CD4-positive, alpha-beta T cell (primary cell): Measurements from ENCODE around the gene CSNK2A1. TPM values are rescaled to one million over a fixed set of nuclear protein-coding genes. Genes with fewer than 3 reads are reported as not detected.

Experiments used
- ATAC-seq: fragments of 200-7000 bp; cut with Tn5 transposase; one replicate; pipeline ENCODE4 v1.10.0; 2022; ENCODE audit warnings: mild to moderate bottlenecking; ENCODE audit not compliant: poor library complexity
- CTCF ChIA-PET: fragments of 350-600 bp; sonication (Branson Sonifier 250); formaldehyde crosslinking; loops from one replicate; lab custom pipeline; 2021; ENCODE audit warnings: antibody characterized with exemption, inconsistent platforms; lab: Charles Lee
- POLR2A ChIA-PET: fragments of 350-600 bp; sonication (Branson Sonifier 250); formaldehyde crosslinking; loops from one replicate; lab custom pipeline; 2021; ENCODE audit warnings: antibody characterized with exemption, inconsistent platforms; lab: Charles Lee
- DNase-seq, 14 experiments: peaks; one replicate each; pipeline ENCODE4 v3.0.0-alpha.2; 2013 to 2020; ENCODE audit warnings: mixed read lengths in 2 of 14
- H3K27ac ChIP-seq, 2 donors: one replicate each; pipeline versions ENCODE4 v1.5.1 to v1.7.0; 2013; ENCODE audit warnings: low read length in 2 of 2, low read depth in 1 of 2, mild to moderate bottlenecking in 1 of 2
- H3K27me3 ChIP-seq, 2 experiments: 1 replicate in 1 of 2; 2 replicates in 1 of 2; pipeline versions ENCODE4 v1.6.1 to v1.7.0; 2013; ENCODE audit warnings: low read length in 2 of 2, control low read depth in 1 of 2, mild to moderate bottlenecking in 1 of 2, moderate library complexity in 1 of 2; ENCODE audit not compliant: insufficient read depth in 2 of 2, control insufficient read depth in 1 of 2
- H3K36me3 ChIP-seq: one replicate; pipeline ENCODE4 v1.6.1; 2013; ENCODE audit warnings: low read length, control low read depth; ENCODE audit not compliant: insufficient read depth
- H3K4me1 ChIP-seq: one replicate; pipeline ENCODE4 v1.6.1; 2013; ENCODE audit warnings: low read length, control low read depth; ENCODE audit not compliant: insufficient read depth
- H3K4me3 ChIP-seq: one replicate; pipeline ENCODE4 v1.5.1; 2013; ENCODE audit warnings: mild to moderate bottlenecking, low read length, moderate library complexity
- H3K9me3 ChIP-seq, 2 experiments: 1 replicate in 1 of 2; 2 replicates in 1 of 2; pipeline versions ENCODE4 v1.6.1 to v1.7.0; 2013; ENCODE audit warnings: low read length in 2 of 2, mild to moderate bottlenecking in 2 of 2, control low read depth in 1 of 2, moderate library complexity in 1 of 2; ENCODE audit not compliant: control insufficient read depth in 1 of 2, insufficient read depth in 1 of 2
- H3K27ac Mint-ChIP-seq: one replicate; pipeline ENCODE4 v1.8.0; 2020; ENCODE audit warnings: mixed read lengths
- H3K27me3 Mint-ChIP-seq: one replicate; pipeline ENCODE4 v1.8.0; 2021; ENCODE audit warnings: mixed read lengths
- H3K36me3 Mint-ChIP-seq: one replicate; pipeline ENCODE4 v1.8.0; 2021; ENCODE audit warnings: low read depth, mixed read lengths
- H3K4me1 Mint-ChIP-seq: one replicate; pipeline ENCODE4 v1.8.0; 2021; ENCODE audit warnings: low read depth, mixed read lengths
- H3K4me3 Mint-ChIP-seq: one replicate; pipeline ENCODE4 v1.8.0; 2020; ENCODE audit warnings: mild to moderate bottlenecking, mixed read lengths
- H3K9me3 Mint-ChIP-seq: one replicate; pipeline ENCODE4 v1.8.0; 2020; ENCODE audit warnings: mixed read lengths
- CTCF ChIP-seq: fragments of 200-600 bp; IDR thresholded peaks from one replicate; pipeline ENCODE4 v1.8.0; 2022; ENCODE audit warnings: antibody characterized with exemption, mild to moderate bottlenecking
- intact Hi-C, 2 experiments: fragments of 100-400 bp; cut with DNase I in 1 of 2; cut with micrococcal nuclease in 1 of 2; formaldehyde crosslinking; loops; one replicate each; pipeline versions ENCODE4 v1.15.1 to v1.9.0; 2023 to 2025; cut with DNase I, micrococcal nuclease
- total RNA-seq, 174 experiments: library from RNA in 2 of 174; stranded (reverse) in 2 of 174; gene quantifications; one replicate each; pipeline ENCODE4 v1.2.3 and lab custom pipeline; 2021 to 2026

Gene CSNK2A1
- total RNA-seq, 2 experiments from 2014 or later: 55.5 to 56.9 TPM

- DNase-seq: no peak
- Histone ChIP-seq H3K36me3 (no peaks in the 10 kb centered on the region), H3K27ac (no peak overlapping the region), H3K27me3 (peaks cover 0 to 7% of the 10 kb centered on the region in 2 experiments), H3K9me3 (no peaks in the 10 kb centered on the region), H3K4me1 (no peaks in the 10 kb centered on the region), H3K4me3 (no peak overlapping the region)
- intact Hi-C loops: no loop called here
- Mint-ChIP-seq H3K36me3 (no peaks in the 10 kb centered on the region), H3K27ac (no peak overlapping the region), H3K9me3 (no peaks in the 10 kb centered on the region), H3K4me1 (no peaks in the 10 kb centered on the region), H3K27me3 (peaks cover 45% of the 10 kb centered on the region), H3K4me3 (no peak overlapping the region)
- no peak for ATAC-seq
- POLR2A ChIA-PET: no interaction called here
- no peak for TF ChIP-seq CTCF
- CTCF ChIA-PET: no interaction called here
Observed at GRCh38 chr20:588932-589672, 45.5 kb upstream of the CSNK2A1 start.

GRCh38 chr20:588476-588875, 44.9 kb upstream of the CSNK2A1 start:
- no peak for ATAC-seq

GRCh38 chr20:584971-585301, 41.3 kb upstream of the CSNK2A1 start:
- H3K4me1 ChIP-seq: no peaks in the 10 kb centered on the region
- ChIA-PET CTCF (no interaction called here), POLR2A (no interaction called here)
- intact Hi-C loops: no loop called here
- TF ChIP-seq CTCF: no peak
- no peaks in the 10 kb centered on the region for H3K9me3 Mint-ChIP-seq
- DNase-seq: no peak
- no peak overlapping the region for H3K27ac Mint-ChIP-seq
- H3K36me3 ChIP-seq: no peaks in the 10 kb centered on the region
- no peak for ATAC-seq
- H3K36me3 Mint-ChIP-seq: no peaks in the 10 kb centered on the region
- no peaks in the 10 kb centered on the region for H3K9me3 ChIP-seq
- no peak overlapping the region for H3K27ac ChIP-seq
- peaks cover 25% of the 10 kb centered on the region for H3K27me3 Mint-ChIP-seq
- no peak overlapping the region for H3K4me3 Mint-ChIP-seq
- H3K4me1 Mint-ChIP-seq: no peaks in the 10 kb centered on the region
- H3K4me3 ChIP-seq: no peak overlapping the region
- H3K27me3 ChIP-seq: peaks cover 15 to 20% of the 10 kb centered on the region in 2 experiments

More at GRCh38 chr20:588476-588875, 44.9 kb upstream of the CSNK2A1 start:
- POLR2A ChIA-PET: no interaction called here
- intact Hi-C loops: no loop called here
- no peaks in the 10 kb centered on the region for H3K4me1 Mint-ChIP-seq
- no peaks in the 10 kb centered on the region for H3K36me3 Mint-ChIP-seq
- no peaks in the 10 kb centered on the region for H3K9me3 ChIP-seq
- peaks cover 44% of the 10 kb centered on the region for H3K27me3 Mint-ChIP-seq
- CTCF ChIA-PET: no interaction called here
- no peaks in the 10 kb centered on the region for H3K9me3 Mint-ChIP-seq
- peaks cover 0 to 7% of the 10 kb centered on the region in 2 experiments for H3K27me3 ChIP-seq
- H3K4me1 ChIP-seq: no peaks in the 10 kb centered on the region
- H3K4me3 Mint-ChIP-seq: no peak overlapping the region
- H3K36me3 ChIP-seq: no peaks in the 10 kb centered on the region
- DNase-seq: no peak
- H3K4me3 ChIP-seq: no peak overlapping the region
- TF ChIP-seq CTCF: no peak
- H3K27ac Mint-ChIP-seq: no peak overlapping the region
- no peak overlapping the region for H3K27ac ChIP-seq
